NCI-H2081 (cell line): ENCODE results near the gene TGIF2.
"Not testable (repeated sequence)": the region's sequence is repeated elsewhere in the genome, so short reads cannot be mapped to it uniquely, and the experiment has no call there.

Experiments used
- DNase-seq, 2 experiments: peaks; one replicate each; lab custom pipeline; 2025; lab: John Stamatoyannopoulos, UW

TGIF2 gene

GRCh38 chr20:36547186-36548005 is 26.0 kb upstream of the TGIF2 start:
- no peak for DNase-seq

GRCh38 chr20:36548006-36548315 is 25.4 kb upstream of the TGIF2 start:
- DNase-seq, result no peak

GRCh38 chr20:36548704-36549627 is 24.4 kb upstream of the TGIF2 start:
- DNase-seq, result no peak

GRCh38 chr20:36549628-36549941 is 23.8 kb upstream of the TGIF2 start:
- no peak for DNase-seq

- no peak for DNase-seq
These were observed 23.2 kb upstream of the TGIF2 start for GRCh38 chr20:36549942-36550789.

GRCh38 chr20:36550790-36551299 is 22.6 kb upstream of the TGIF2 start:
- no peak for DNase-seq

GRCh38 chr20:36555248-36555647 is 18.1 kb upstream of the TGIF2 start:
- DNase-seq, result no peak

GRCh38 chr20:36562724-36563123 is 10.7 kb upstream of the TGIF2 start:
- no peak for DNase-seq

GRCh38 chr20:36563374-36563773 is 10.0 kb upstream of the TGIF2 start:
- no peak for DNase-seq

GRCh38 chr20:36564078-36564725 is 9.2 kb upstream of the TGIF2 start:
- DNase-seq, result not testable (repeated sequence)

GRCh38 chr20:36564726-36565121 is 8.7 kb upstream of the TGIF2 start:
- not testable (repeated sequence) for DNase-seq

GRCh38 chr20:36565520-36565919 is 7.9 kb upstream of the TGIF2 start:
- DNase-seq, result no peak

- no peak for DNase-seq
These were observed 3.5 kb upstream of the TGIF2 start for GRCh38 chr20:36569847-36570429.

GRCh38 chr20:36571564-36572504 is 1.6 kb upstream of the TGIF2 start:
- no peak for DNase-seq

GRCh38 chr20:36572701-36573102 is 695 bp upstream of the TGIF2 start:
- DNase-seq, result no peak

- DNase-seq, result no peak
These were observed 485 bp downstream of the TGIF2 start for GRCh38 chr20:36573798-36574365.

GRCh38 chr20:36574366-36575135 is 1.2 kb downstream of the TGIF2 start:
- DNase-seq, result no peak

- no peak for DNase-seq
These were observed 2.7 kb downstream of the TGIF2 start for GRCh38 chr20:36576081-36576445.
